NK-92 (cell line): ENCODE data around the gene CCDC184.

Experiments used
- DNase-seq: peaks from one replicate; lab custom pipeline; 2025; ENCODE audit not compliant: unreplicated experiment; lab: John Stamatoyannopoulos, UW

CCDC184 gene

DNA sequence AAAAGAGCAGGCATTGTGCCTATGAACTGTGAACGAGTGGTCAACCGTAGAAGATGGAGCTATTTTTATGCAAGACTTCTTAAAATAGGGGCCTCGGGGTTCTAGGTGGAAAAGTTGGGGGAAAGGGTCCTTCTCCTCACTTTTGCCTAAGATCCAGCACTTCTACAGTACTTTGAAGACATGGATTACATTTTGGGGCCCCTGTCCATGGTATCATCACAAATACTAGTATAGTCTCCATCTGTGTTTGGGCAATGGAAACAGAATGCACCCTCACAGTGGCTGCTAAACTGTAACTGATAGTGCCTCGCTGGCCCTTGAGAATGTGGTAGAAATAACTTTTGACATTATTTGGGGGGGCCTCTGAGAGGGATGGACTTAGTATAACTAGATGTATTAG is 5.5 kb upstream of the CCDC184 start:
- DNase-seq = no peak

DNA sequence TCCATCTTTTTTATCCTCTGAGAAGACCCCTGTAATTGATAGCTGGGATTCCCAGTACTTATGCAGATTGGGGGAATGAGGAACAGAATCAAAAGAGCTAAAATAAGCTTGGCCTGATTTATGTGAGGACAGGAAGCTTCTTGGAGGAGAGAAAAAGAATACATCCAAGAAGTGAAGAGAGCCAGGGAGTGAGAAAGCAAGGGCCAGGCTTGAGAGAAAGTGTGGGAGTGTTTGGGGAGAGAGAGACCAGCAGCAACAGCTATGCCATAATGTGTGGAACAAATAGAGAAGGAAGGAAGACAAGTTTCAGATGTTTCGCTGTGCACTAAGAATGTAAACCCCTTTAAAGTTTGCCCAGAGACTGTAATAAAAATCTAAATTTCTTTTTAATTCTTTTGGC is 4.0 kb upstream of the CCDC184 start:
- no peak for DNase-seq

GRCh38 chr12:48180424-48180823 is 3.0 kb upstream of the CCDC184 start:
- DNase-seq = no peak

DNA sequence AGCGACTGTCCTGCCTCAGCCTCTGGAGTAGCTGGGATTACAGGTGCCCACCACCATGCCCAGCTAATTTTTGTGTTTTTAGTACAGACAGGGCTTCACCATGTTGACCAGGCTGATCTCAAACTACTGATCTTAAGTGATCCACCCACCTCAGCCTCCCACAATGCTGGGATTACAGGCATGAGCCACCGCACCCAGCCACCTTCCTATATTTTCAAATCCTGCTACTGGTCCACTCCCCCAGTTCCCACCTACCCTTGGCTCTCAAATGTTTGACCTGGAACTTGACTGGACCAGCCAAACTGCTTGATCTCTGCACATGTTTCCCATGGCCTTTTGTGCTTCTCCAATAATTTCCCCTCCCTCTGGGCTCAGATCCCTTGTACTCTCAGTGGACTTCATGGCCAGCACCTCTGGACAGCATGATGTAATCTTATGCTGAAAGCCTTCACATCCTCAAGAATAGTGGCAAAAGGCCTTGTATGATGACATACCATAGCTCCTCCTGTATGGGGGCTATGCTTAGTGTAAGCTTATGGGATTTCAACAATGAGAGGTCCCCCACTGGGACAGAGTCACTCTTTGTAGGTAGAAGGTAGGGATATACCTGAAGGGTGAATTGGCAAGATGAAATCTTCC is 2.5 kb upstream of the CCDC184 start:
- no peak for DNase-seq

DNA sequence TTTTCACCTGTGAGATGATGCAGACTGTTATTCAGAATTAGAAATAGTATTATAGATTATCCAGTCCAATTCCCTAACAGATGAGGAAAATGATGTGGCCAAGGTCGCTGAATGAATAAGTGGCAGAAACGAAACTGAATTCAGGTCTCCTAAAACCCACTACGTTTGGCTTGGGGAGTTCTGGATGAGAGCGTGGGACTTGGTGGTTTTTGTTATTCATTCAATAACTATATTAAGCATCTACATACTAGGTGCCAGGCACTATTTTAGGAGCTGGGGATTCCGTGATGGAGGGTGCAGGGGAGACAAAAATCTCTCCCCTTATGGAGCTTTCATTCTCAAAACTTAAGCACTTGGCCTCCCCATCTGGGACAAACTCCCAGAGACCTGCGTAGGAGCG is 813 bp upstream of the CCDC184 start:
- no peak for DNase-seq

DNA sequence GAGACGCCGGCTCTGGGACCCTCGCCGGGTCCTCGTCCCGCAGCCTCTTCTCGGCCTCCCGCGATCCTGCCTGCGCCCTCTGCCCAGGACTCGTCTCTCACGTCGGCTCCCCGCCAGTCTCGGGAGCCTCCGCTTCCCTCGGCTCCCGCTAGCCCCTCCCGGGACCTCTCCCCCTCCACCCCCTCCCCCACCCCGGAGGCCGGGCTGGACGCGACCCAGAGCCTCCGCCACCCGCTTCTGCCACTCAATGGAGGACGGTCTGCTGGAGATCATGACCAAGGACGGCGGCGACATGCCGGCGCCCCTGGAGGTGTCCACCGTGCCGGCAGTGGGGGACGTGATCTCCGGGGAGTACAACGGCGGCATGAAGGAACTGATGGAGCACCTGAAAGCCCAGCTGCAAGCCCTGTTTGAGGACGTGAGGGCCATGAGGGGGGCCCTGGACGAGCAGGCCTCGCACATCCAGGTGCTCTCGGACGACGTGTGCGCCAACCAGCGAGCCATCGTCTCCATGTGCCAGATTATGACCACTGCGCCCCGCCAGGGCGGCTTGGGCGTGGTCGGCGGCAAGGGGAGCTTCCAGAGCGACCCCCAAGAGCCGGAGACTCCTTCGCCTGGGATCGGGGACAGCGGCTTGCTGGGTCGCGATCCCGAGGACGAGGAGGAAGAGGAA is 568 bp downstream of the CCDC184 start:
- no peak for DNase-seq

DNA sequence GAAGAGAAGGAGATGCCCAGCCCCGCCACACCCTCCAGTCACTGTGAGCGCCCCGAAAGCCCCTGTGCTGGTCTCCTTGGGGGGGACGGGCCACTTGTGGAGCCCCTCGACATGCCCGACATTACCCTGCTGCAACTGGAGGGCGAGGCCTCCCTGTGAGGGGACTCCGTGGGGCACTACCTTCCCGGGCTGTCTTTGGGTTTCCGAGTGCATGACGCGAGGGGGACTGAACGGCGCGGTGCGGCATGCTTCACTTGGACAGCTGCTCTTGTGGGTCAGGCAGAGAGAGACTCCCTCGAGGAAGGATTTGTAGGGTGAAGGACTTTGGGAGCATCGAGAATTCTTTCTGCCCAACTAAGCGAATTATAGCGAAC is 1.1 kb downstream of the CCDC184 start:
- no peak for DNase-seq

GRCh38 chr12:48185181-48185919 is 1.9 kb downstream of the CCDC184 start:
- no peak for DNase-seq

DNA sequence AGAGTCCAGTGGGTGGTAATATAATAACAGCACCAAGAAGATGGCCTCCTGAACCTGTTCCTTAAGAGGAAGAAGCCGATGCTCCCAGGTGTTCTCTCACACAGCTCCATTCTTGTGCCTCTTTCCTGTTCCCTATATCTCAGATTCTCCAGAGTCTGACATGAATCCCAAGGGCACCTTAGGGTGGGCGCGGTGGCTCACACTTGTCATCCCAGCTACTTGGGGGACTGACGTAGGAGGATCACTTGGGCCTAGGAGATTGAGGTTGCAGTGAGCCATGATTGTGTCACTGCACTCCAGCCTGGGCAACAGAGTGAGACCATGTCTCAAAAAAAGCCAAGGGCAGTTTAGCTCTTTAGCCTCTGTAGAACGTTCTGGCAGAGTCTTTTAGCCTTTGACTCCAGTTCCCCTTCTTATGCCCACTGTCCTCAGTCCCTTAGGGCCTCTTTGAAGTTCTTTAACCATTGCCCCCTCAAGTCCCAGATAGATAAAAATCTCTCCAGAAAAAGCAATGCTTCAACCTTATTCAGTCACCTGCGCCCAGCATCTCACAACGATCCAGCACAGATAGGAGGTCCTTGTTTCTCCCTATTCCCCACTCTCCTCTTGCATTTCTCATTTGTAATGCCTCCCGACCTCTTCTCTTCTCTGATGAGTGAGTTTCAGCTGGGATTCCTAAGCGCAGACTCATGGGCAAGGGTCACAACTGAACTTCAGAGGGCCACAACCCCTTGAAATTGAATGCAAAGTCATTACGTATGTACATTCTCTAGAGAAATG is 4.7 kb downstream of the CCDC184 start:
- no peak for DNase-seq

- DNase-seq = no peak
Observed at GRCh38 chr12:48189331-48190125, 6.1 kb downstream of the CCDC184 start.

- DNase-seq = no peak
Observed at GRCh38 chr12:48191096-48191495, 7.7 kb downstream of the CCDC184 start.

- DNase-seq = no peak
Observed at GRCh38 chr12:48192861-48193260, 9.4 kb downstream of the CCDC184 start.

DNA sequence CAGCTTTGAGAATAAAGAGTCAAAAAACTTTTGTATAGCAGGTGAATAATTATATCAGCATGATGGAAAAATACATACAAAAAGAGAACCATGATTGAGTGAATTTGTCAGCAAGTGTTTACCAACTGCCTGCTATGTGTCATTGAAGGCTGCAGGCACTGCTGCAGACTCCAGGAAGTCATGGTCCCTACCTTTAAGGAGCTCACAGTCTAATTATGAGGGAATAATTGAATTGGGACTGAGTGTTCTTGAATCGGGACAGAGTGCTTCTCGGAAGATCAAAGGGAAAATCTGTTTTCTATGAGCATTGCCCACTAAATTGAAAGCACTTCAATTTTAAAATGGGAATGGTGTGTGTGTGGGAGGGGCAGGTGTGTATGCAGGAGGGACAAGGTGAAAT is 10.2 kb downstream of the CCDC184 start:
- no peak for DNase-seq

DNA sequence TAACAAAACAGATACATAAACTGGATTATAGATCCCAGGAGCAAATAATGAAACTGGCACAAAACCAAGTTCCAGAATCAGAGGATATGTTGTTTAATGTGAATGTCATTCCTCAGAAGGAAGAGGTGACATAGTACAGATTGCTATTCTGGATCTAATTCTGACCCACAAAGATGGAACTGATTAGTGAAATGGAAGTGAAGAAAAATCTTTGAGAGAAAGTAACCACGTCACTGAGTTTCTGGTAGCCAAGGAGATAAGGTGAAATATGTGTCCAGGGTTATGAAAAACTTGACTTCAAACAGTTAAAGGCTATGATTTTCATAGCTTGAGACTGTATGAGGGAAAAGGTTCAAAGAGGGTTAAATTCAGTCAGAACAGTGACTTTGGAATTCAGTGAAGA is 11.4 kb downstream of the CCDC184 start:
- DNase-seq = no peak

DNA sequence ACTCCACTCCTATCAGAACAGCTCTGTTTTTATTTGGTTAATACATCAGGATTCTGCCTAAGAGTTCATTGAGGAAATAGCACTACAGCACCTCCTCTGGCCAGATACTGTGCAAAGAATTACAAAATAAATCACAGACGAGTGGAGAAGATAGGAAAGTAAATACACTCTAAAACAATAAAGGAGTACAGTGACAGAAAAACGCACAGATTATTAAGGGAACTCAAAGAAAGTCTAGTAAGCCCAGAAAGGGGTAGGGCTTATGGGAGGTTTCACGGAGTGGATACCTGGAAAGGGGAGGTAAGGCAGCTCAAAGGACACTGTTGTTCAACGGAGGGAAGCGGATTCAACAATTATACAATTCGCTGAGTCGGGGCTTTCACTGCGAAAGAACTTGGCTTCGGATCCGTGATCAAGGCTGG is 14.1 kb downstream of the CCDC184 start:
- DNase-seq = no peak

- no peak for DNase-seq
Observed at GRCh38 chr12:48197971-48198671, 14.7 kb downstream of the CCDC184 start.

DNA sequence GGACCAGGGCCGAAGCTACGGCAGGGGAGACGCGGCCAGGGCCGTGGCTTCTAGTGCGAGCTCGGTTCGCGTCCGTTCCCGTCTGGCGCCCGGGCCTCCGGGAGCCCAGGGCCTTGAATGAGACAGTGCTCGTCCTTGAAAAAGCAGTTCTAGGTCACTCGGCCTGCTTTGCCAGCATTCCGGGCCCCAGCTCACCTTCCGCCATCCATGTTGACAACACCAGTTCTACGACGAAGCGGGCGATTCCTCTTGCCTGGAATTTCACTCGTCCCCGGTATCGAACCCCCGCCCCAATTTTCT is 15.2 kb downstream of the CCDC184 start:
- DNase-seq = no peak

- no peak for DNase-seq
Observed at GRCh38 chr12:48198985-48199384, 15.5 kb downstream of the CCDC184 start.

DNA sequence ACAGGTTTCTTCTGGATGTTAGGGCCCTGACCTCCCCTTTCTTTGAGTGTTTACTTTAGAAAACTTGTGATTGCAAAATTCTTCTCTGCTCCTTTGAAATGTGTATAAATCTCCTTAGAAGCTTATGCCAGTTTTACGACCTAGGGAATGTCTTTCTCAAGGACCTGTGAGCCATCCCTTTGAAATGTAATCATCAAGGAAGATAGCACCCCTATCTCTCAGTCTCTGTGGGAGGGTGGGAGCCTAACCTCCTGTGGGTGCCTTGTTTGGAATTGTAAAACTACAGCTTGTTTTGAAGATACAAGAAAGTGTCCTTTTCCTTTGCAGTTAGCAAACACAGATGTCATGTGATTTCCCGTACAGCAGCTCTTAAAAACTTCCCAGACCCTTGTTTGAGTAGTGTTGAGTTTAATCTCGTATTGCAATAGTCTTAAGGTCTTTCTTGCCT is 16.4 kb downstream of the CCDC184 start:
- DNase-seq = no peak

GRCh38 chr12:48201091-48201490 is 17.6 kb downstream of the CCDC184 start:
- DNase-seq = no peak
